ENCODE data around the gene PAGE2B. TPM values are rescaled to one million over a fixed set of nuclear protein-coding genes. Genes with fewer than 3 reads are reported as not detected.
"Not testable (repeated sequence)": the region's sequence is repeated elsewhere in the genome, so short reads cannot be mapped to it uniquely, and the experiment has no call there.

Gene PAGE2B
- total RNA-seq, 1 donor = not detected

GRCh38 chrX:55057675-55058249 is 17.1 kb upstream of the PAGE2B start:
- peak; percentile 75 for TF ChIP-seq CTCF (IDR thresholded peaks at IDR 0.05; ENCODE audit: insufficient read depth, low read depth, low read length)
- peak; percentile 33 for DNase-seq (ENCODE audit: low read depth)
- H3K4me3 ChIP-seq (ENCODE audit: low read depth, low read length) = no peak overlapping the region

GRCh38 chrX:55067180-55067579 is 7.7 kb upstream of the PAGE2B start:
- not testable (repeated sequence) for H3K4me3 ChIP-seq (ENCODE audit: low read depth, low read length); DNase-seq (ENCODE audit: low read depth)

GRCh38 chrX:55072286-55072685 is 2.5 kb upstream of the PAGE2B start:
- no peak overlapping the region for H3K4me3 ChIP-seq (ENCODE audit: low read depth, low read length)
- TF ChIP-seq CTCF (IDR thresholded peaks at IDR 0.05; ENCODE audit: insufficient read depth, low read depth, low read length) = no peak
- no peak for DNase-seq (ENCODE audit: low read depth)

- no peak for DNase-seq (ENCODE audit: low read depth)
- no peak for TF ChIP-seq CTCF (IDR thresholded peaks at IDR 0.05; ENCODE audit: insufficient read depth, low read depth, low read length)
- no peak within 1 kb of the TSS for H3K4me3 ChIP-seq (ENCODE audit: low read depth, low read length)
Measured at GRCh38 chrX:55088795-55089489, 14.1 kb downstream of the PAGE2B start, which contains the start of gene PAGE2. PAGE2 (plus strand) TSS chrX:55089018; CDS start chrX:55090021, 1,003 bp downstream.

- no peak overlapping the region for H3K4me3 ChIP-seq (ENCODE audit: low read depth, low read length)
Measured at GRCh38 chrX:55098691-55099090, 23.9 kb downstream of the PAGE2B start.

GRCh38 chrX:55099162-55099561 is 24.3 kb downstream of the PAGE2B start:
- H3K4me3 ChIP-seq (ENCODE audit: low read depth, low read length) = no peak overlapping the region
- no peak for DNase-seq (ENCODE audit: low read depth)
- TF ChIP-seq CTCF (IDR thresholded peaks at IDR 0.05; ENCODE audit: insufficient read depth, low read depth, low read length) = no peak

More at GRCh38 chrX:55098691-55099090, 23.9 kb downstream of the PAGE2B start:
- TF ChIP-seq CTCF (IDR thresholded peaks at IDR 0.05; ENCODE audit: insufficient read depth, low read depth, low read length) = no peak
- DNase-seq (ENCODE audit: low read depth) = no peak

GRCh38 chrX:55102754-55103153 is 27.9 kb downstream of the PAGE2B start:
- no peak for DNase-seq (ENCODE audit: low read depth)
- TF ChIP-seq CTCF (IDR thresholded peaks at IDR 0.05; ENCODE audit: insufficient read depth, low read depth, low read length) = no peak
- H3K4me3 ChIP-seq (ENCODE audit: low read depth, low read length) = no peak overlapping the region
